IPS DF 4.7 (cell line): ENCODE data around the gene LRRN4.
"Not testable (repeated sequence)": the region's sequence is repeated elsewhere in the genome, so short reads cannot be mapped to it uniquely, and the experiment has no call there.

ENCODE experiments used
- DNase-seq: peaks from one replicate; pipeline ENCODE4 v3.0.0-alpha.2; 2013; ENCODE audit warnings: low spot score; ENCODE audit errors: extremely low read depth

The LRRN4 gene

GRCh38 chr20:6032907-6033306 is 21.0 kb downstream of the LRRN4 start:
- not testable (repeated sequence) for DNase-seq

GRCh38 chr20:6030453-6031080 is 23.3 kb downstream of the LRRN4 start:
- no peak for DNase-seq

GRCh38 chr20:6029538-6029937 is 24.3 kb downstream of the LRRN4 start:
- no peak for DNase-seq

- no peak for DNase-seq
These were observed 25.0 kb downstream of the LRRN4 start for GRCh38 chr20:6028818-6029217.

- no peak for DNase-seq
These were observed 27.8 kb downstream of the LRRN4 start for GRCh38 chr20:6026051-6026450.

GRCh38 chr20:6024768-6025167 is 29.1 kb downstream of the LRRN4 start:
- DNase-seq, result no peak

- no peak for DNase-seq
These were observed 36.0 kb downstream of the LRRN4 start for GRCh38 chr20:6017880-6018279.

- no peak for DNase-seq
These were observed 36.4 kb downstream of the LRRN4 start for GRCh38 chr20:6017467-6017866.

- DNase-seq, result no peak
These were observed 38.9 kb downstream of the LRRN4 start for GRCh38 chr20:6014957-6015356.

GRCh38 chr20:6014017-6014416 is 39.8 kb downstream of the LRRN4 start:
- DNase-seq, result no peak

- no peak for DNase-seq
These were observed 41.7 kb downstream of the LRRN4 start for GRCh38 chr20:6012179-6012578.

- DNase-seq, result no peak
These were observed 45.6 kb downstream of the LRRN4 start for GRCh38 chr20:6008254-6008653.

GRCh38 chr20:6007529-6008103 is 46.2 kb downstream of the LRRN4 start:
- no peak for DNase-seq

GRCh38 chr20:6007094-6007528 is 46.7 kb downstream of the LRRN4 start:
- DNase-seq, result no peak

GRCh38 chr20:6006603-6006949 is 47.3 kb downstream of the LRRN4 start:
- no peak for DNase-seq

- no peak for DNase-seq
These were observed 53.0 kb downstream of the LRRN4 start for GRCh38 chr20:6000871-6001270.

GRCh38 chr20:5999783-6000182 is 54.1 kb downstream of the LRRN4 start:
- DNase-seq, result no peak

- no peak for DNase-seq
These were observed 57.1 kb downstream of the LRRN4 start for GRCh38 chr20:5996765-5997164.

GRCh38 chr20:5991623-5992441 is 62.0 kb downstream of the LRRN4 start:
- DNase-seq, result no peak

GRCh38 chr20:5990946-5991345 is 62.9 kb downstream of the LRRN4 start:
- DNase-seq, result no peak
